HG02610 (cell line): ENCODE data around the gene NNMT.

ENCODE experiments used
- ATAC-seq: cut with Tn5 transposase; IDR thresholded peaks from one replicate; pipeline ENCODE4 v1.9.1; 2021; ENCODE audit warnings: mild to moderate bottlenecking, moderate library complexity; ENCODE audit not compliant: unreplicated experiment

Gene NNMT

GRCh38 chr11:114343493-114343892, 47.3 kb downstream of the NNMT start:
- ATAC-seq = no peak

- no peak for ATAC-seq
Measured at GRCh38 chr11:114344494-114344893, 48.3 kb downstream of the NNMT start.

GRCh38 chr11:114345575-114346222, 49.5 kb downstream of the NNMT start:
- no peak for ATAC-seq

GRCh38 chr11:114346709-114347141, 50.5 kb downstream of the NNMT start:
- ATAC-seq = no peak

GRCh38 chr11:114348200-114349191, 52.3 kb downstream of the NNMT start:
- no peak for ATAC-seq

- ATAC-seq = no peak
Measured at GRCh38 chr11:114350022-114350421, 53.8 kb downstream of the NNMT start.

GRCh38 chr11:114353443-114353842, 57.2 kb downstream of the NNMT start:
- ATAC-seq = no peak

GRCh38 chr11:114354076-114354475, 57.9 kb downstream of the NNMT start:
- no peak for ATAC-seq

GRCh38 chr11:114358716-114359115, 62.5 kb downstream of the NNMT start:
- ATAC-seq = no peak

- no peak for ATAC-seq
Measured at GRCh38 chr11:114359342-114359741, 63.1 kb downstream of the NNMT start.

GRCh38 chr11:114362326-114362725, 66.1 kb downstream of the NNMT start:
- ATAC-seq = no peak

- no peak for ATAC-seq
Measured at GRCh38 chr11:114362958-114363357, 66.8 kb downstream of the NNMT start.
